ELR (cell line): ENCODE data around the gene NR2C1.
"Not testable (repeated sequence)": the region's sequence is repeated elsewhere in the genome, so short reads cannot be mapped to it uniquely, and the experiment has no call there.

Source experiments
- DNase-seq: peaks from one replicate; pipeline ENCODE4 v3.0.0-alpha.2; 2015; ENCODE audit warnings: low read depth

The NR2C1 gene

DNA sequence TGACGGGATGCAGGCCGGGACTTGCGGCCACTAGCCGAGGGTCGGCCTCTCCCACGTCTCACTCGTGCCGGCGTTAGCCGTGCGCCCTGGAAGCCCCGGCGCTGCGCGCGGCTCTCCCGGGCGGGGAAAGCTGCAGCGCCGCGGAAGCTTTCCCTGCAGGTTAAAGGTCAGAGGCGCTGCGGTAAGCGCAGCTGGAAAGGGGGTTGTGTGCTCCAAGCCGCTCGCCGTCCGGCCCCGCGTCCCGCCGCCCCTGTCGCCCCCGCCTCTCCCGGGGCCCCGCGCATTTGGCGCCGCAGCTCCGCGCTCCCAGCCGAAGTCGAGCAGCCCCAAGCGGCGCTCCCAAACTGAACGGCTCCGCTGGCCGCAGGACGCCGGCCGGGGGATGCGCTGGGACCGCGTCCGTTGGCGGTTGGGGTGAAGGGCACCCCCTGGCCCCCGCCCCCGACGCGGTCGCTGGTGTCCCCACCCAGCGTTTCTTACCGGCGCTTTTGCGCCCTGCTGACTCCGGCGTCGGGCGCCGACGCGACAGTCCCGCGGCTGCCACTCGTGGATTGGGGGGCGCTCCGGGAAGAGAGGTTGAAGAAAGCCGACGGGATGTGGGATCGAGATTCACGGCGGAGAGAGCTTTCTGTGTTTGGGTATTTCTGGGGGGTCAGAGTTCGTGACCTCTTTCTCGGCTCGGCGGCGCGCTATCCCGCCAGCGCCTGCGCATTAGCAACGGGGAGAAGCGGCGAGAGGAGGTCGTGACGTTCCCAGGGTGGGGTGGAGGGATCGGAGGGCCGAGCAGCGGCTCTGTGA, at the start of gene NR2C1:
TSS of gene NR2C1 (minus strand) at position 719 of the 798 bp plus-strand sequence. CDS start 6,234 bp downstream, outside the sequence.
- DNase-seq: peak; percentile 95

DNA sequence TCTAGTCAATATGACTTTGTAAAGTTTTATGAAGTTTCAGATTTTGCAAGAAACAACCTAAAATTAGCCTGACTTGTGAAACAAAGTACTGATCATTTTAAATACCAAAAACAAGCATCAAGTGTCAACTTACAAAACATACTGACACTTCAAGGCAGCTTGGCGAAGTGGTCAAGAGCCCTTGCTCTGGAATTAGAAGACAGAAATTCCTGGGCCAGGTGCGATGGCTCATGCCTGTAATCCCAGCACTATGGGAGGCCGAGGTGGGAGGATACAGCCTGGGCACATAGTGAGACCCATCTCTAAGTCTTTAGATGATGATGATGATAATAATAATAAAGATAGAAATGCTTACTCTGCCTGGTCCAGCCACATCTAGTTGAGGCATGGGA, 45.4 kb upstream of the NR2C1 start:
- DNase-seq: peak; percentile 41

DNA sequence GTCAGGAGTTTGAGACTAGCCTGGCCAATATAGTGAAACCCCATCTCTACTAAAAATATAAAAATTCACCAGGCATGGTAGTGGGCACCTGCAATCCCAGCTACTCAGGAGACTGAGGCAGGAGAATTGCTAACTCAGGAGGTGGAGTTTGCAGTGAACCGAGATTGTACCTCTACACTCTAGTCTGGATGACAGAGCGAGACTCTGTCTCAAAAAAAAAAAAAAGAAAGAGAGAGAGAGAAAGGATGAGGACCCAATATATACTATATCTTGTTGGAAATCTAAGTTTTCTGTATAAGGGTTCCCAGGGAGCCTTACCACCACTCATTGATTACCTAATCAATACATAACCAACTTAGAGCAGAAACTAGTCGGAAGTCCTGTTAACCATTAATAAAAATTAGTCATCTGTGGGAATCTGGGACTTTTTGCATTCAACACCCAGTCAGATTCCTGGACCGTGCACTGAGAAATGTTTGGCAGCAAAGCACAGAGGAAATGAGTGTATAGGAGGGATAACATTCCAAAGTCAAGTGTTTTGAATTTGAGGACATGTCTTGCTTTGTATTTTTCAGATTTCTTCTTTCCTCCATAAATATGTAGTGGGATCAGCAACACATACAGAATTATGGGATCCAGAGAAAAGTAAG, 44.8 kb upstream of the NR2C1 start:
- peak; percentile 90 for DNase-seq

DNA sequence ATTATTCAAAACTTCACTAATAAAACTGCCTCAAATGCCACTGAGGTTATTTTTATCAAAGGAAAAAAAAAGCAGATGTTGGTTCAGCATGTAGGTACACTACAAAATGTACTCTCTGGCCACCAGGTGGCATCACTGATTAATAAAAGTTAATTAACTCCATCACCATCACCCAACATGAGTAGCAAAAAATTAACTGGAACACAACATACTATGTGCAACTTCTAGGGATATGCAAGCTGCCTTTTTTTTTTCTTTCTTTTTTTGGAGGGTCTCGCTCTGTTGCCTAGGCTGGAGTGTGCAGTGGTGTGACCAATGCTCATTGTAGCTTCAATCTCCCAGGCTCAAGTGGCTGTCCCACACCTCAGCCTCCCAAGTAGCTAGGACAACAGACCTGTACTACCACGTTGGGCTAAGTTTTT, 43.8 kb upstream of the NR2C1 start:
- peak; percentile 85 for DNase-seq

GRCh38 chr12:95116773-95117172, 43.4 kb upstream of the NR2C1 start:
- DNase-seq: peak; percentile 43

DNA sequence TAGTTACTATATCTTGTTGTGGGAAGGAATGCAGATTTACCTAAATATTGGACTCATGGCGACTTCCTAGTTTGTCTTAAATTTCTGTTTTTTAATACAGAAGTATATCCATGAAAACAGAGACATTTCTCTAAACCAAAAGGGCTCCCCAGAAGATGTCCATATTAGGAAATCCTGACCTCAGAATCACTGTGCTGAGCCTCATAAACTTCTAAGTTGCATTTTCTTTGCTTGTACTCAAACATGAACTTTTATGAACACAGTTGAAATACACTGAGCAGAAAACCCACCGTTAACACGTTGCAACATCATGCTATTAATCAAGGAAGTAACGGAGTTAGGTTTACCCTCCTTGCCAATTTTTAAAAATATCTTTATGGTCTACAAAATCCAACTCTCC, 42.9 kb upstream of the NR2C1 start:
- DNase-seq: no peak

- no peak for DNase-seq
Observed at GRCh38 chr12:95115641-95116040, 42.2 kb upstream of the NR2C1 start.

GRCh38 chr12:95114766-95115405, 41.5 kb upstream of the NR2C1 start:
- DNase-seq: peak; percentile 68

- DNase-seq: no peak
Observed at GRCh38 chr12:95107362-95107761, 33.9 kb upstream of the NR2C1 start.

GRCh38 chr12:95105540-95105939, 32.1 kb upstream of the NR2C1 start:
- no peak for DNase-seq

DNA sequence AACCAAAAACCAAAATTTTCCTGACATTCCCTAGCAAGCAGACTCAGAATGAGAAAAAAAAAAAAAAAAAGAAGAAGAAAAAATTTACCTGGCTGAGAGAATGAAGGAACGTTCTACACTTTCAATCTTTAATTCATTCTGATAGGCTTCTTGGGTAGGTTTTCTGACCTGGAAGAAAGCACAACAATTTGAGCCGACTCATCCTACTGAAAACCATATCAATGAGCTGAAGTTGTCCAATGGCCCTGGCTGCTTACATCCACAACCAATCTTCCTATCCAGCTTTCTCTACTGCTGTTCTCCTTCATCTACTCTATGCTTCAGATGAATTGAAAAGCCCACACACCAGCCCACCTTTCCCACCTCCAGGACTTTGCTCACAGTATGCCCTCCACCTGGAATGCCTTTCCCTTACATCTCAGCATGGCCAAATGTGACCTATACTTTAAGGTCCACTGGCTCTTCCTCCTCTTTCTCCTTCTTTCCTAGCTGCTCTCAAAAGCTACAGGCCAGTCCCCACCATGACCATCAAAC, 31.6 kb upstream of the NR2C1 start:
- DNase-seq: no peak

DNA sequence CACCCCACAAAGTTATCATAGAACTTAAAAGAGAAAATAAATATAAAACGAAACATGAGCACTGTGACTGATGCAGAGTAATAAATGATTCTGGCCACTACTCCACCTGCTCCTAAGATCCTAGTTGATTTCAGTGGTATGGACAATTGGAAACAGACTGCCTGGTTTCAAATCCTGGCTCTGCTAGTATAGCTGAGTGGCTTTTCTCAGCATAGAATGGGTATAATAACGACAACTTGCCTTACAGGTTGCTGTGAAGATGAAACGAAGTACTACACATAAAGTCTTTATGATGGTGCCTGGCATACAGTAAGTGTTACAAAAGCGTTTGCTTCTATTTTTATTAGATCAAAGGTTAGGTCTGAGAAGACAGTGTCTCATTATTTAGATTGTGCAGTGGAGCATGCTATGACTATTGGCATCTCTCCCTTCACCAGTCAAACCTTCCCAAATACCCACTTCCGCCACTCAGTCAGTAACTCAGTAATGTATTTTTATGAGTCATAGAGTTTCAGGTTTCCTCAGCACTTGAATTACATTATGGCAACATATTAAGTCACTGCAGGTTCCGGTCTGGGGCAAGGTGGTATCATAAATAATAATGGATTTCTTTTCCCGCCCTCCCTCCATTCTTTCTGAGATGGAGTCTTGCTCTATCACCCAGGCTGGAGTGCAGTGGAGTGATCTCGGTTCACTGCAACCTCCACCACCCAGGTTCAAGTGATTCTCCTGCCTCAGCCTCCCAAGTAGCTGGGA, 29.7 kb upstream of the NR2C1 start:
- peak; percentile 97 for DNase-seq

DNA sequence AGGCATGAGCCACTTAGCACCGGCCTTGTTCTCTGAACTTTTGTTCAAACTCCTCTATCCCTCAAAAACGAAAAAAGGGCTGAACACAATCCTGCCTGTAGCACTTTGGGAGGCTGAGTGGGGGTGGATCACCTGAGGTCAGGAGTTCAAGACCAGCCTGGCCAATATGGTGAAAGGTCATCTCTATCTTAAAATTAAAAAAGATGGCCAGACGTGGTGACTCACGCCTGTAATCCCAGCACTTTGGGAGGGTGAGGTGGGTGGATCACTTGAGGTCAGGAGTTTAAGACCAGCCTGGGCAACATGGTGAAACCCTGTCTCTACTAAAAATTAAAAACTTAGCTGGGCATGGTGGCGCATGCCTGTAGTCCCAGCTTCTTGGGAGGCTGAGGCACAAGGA, 28.5 kb upstream of the NR2C1 start:
- not testable (repeated sequence) for DNase-seq

DNA sequence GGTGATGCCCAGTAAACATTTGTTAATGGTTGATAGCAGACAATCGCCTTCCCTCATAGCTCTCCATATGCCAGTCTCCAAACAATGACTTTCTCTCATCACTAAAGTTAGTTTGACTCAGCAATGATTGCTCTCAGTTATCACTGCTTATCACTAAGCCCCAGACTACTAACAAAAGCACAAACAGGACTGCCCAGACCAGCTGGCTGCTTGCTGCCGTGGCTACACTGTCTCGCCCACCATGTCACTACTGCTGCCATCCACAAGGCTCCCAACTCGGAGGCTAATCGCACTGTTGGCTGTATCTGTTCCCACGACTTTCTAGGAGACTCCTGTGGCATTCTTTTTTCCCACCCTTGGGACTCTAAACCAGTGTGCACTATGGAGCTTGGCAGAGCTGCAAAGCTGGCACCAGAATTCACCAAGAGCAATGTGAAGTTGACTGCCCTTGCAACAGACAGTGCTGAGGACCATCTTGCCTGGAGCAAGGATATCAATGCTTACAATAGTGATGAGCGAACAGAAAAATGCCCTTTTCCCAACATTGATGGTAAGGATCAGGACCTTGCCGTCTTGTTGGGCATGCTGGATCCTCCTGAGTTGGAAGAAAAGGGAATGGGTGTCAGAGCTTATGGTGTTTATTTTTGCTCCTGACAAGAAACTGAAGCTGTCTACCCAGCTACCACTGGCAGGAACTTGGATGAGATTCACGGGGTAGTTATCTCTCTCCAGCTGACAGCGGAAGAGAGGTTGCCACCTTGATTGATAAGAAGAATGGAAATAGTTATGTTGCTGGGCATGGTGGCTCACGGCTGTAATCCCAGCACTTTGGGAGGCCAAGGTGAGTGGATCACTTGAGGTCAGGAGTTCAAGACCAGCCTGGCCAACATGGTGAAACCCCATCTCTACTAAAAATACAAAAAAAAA, 27.1 kb upstream of the NR2C1 start:
- DNase-seq: no peak

DNA sequence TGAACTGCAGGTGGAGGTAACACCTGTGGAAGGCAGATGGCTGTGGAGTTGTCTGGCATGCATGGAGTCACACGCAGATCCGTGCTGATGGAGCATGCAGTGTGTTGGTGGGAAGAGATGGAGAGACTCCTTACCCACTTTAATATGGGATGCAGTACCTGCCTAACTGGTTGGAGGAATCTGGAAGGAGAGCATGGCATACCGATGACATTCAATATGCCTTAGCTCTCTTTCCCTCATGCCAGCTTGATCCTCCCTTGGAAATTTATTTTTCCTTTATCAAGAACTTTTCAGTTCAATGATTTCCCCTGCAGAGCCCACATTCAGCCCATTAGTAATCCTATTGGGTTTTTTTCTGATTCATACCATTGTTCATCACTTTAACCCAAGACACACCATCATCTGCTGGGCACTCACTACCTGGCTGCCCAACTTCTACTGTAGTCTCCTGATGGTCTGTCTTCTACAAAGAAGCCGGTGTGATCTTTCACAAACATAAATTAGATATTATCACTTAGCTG, 25.9 kb upstream of the NR2C1 start:
- DNase-seq: no peak

GRCh38 chr12:95096852-95097251, 23.4 kb upstream of the NR2C1 start:
- DNase-seq: no peak

DNA sequence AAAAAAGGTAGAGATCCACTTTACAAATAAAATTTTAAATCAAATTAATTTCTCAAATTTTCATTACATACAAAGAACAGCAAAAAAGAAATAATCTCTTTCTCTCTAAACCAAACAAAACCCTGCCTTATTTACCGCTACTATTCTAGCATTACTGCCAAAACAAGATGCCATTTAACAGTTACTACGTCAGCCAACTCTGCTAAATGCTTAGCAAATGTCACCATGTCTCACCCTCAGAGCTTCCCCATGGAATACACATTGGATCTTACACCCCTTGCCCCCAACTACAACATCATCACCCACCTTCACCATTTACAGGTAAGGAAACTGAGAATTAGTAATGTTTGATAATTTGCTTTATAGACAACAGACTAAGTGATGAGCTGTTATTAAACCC, 23.0 kb upstream of the NR2C1 start:
- no peak for DNase-seq

- not testable (repeated sequence) for DNase-seq
Observed at GRCh38 chr12:95095866-95096265, 22.4 kb upstream of the NR2C1 start.

DNA sequence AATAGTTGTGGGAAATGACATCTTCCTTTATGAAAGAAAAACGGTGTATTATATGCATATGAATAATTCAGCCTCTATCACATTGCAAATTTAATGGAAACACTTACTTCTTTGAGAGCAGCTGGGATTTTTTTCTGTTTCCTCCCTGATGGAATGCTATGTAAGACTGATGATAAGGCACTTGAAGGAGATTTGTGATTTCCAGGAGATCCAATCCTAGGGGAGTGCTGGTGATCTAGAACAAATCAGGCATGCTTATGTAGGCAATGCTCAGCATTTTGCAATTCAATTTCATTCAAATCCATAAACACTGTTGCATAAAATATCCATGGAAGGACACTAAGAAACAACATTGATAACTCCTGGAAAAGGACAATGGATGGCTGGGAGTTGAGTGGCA, 16.0 kb upstream of the NR2C1 start:
- no peak for DNase-seq

DNA sequence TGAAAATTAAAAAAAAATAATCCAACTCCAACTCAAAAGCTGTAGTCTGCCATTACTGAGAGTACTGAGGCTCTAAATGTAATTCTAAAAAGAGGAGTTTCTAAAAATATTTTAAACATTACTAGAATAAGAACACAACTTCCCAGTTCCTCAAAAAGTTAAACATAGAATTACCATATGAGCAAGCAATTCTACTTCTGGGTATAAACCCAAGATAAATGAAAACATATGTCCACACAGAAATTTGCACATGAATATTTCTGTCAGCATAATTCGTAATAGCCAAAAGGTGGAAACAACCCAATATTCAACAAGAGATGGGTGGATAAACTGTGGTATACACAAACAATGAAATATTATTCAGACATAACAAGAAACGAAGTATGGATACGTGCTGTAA, 15.0 kb upstream of the NR2C1 start:
- DNase-seq: no peak

- DNase-seq: no peak
Observed at GRCh38 chr12:95085612-95086011, 12.2 kb upstream of the NR2C1 start.
